Loucy (cell line): ENCODE data around the gene DES.

Experiments
- H2AFZ ChIP-seq: fragments of 200-600 bp; sonication (generic); 2 replicates; pipeline ENCODE4 v1.6.0; 2016; ENCODE audit warnings: antibody characterized with exemption, mild to moderate bottlenecking, low read length, moderate library complexity
- H3F3A ChIP-seq: fragments of 200-600 bp; 2 replicates; pipeline ENCODE4 v1.6.0; 2016; ENCODE audit warnings: antibody characterized with exemption, low read depth, mild to moderate bottlenecking
- H3K27me3 ChIP-seq: fragments of 200-600 bp; sonication (generic); 2 replicates; pipeline ENCODE4 v1.6.1; 2014; ENCODE audit warnings: low read length, mild to moderate bottlenecking; ENCODE audit not compliant: insufficient read depth, poor library complexity, severe bottlenecking
- H3K36me3 ChIP-seq: fragments of 200-600 bp; sonication (generic); 2 replicates; pipeline ENCODE4 v1.6.1; 2016; ENCODE audit warnings: low read length; ENCODE audit not compliant: insufficient read depth
- H3K4me1 ChIP-seq: fragments of 200-600 bp; sonication (generic); 2 replicates; pipeline ENCODE4 v1.5.1; 2014; ENCODE audit warnings: low read length, mild to moderate bottlenecking; ENCODE audit not compliant: insufficient read depth, poor library complexity, severe bottlenecking
- H3K4me2 ChIP-seq: fragments of 200-600 bp; sonication (generic); 2 replicates; pipeline ENCODE4 v1.6.0; 2014; ENCODE audit warnings: antibody characterized with exemption, low read length, low read depth, mild to moderate bottlenecking; ENCODE audit not compliant: poor library complexity, severe bottlenecking
- H3K4me3 ChIP-seq: fragments of 200-600 bp; sonication (generic); 2 replicates; pipeline ENCODE4 v1.5.1; 2014; ENCODE audit warnings: low read length, mild to moderate bottlenecking, mixed read lengths; ENCODE audit not compliant: poor library complexity, severe bottlenecking
- H3K79me2 ChIP-seq: fragments of 200-600 bp; sonication (generic); 2 replicates; pipeline ENCODE4 v1.6.1; 2014; ENCODE audit warnings: low read length; ENCODE audit not compliant: insufficient read depth
- H3K9ac ChIP-seq: fragments of 200-600 bp; sonication (generic); 2 replicates; pipeline ENCODE4 v1.6.0; 2014; ENCODE audit warnings: mild to moderate bottlenecking, low read depth, low read length, moderate library complexity; ENCODE audit not compliant: poor library complexity, severe bottlenecking
- H3K9me2 ChIP-seq: fragments of 200-600 bp; sonication (generic); replicated peaks from 2 replicates; pipeline ENCODE4 v1.6.1; 2016; ENCODE audit warnings: low read depth, low read length, mixed read lengths
- H3K9me3 ChIP-seq: fragments of 200-600 bp; sonication (generic); 2 replicates; pipeline ENCODE4 v1.6.1; 2014; ENCODE audit warnings: mild to moderate bottlenecking, antibody characterized with exemption, low read length, low read depth; ENCODE audit not compliant: insufficient read depth
- H4K20me1 ChIP-seq: fragments of 200-600 bp; sonication (generic); 2 replicates; pipeline ENCODE4 v1.6.0; 2014; ENCODE audit warnings: antibody characterized with exemption, low read length, mild to moderate bottlenecking; ENCODE audit not compliant: insufficient read depth, poor library complexity, severe bottlenecking
- CTCF ChIP-seq: fragments of 200-600 bp; sonication (generic); conservative IDR thresholded peaks from 2 replicates; pipeline ENCODE4 v1.5.1; 2014; ENCODE audit warnings: mild to moderate bottlenecking, antibody characterized with exemption, low read length
- EZH2phosphoT487 ChIP-seq: fragments of 200-600 bp; IDR thresholded peaks from 2 replicates; pipeline ENCODE4 v1.6.1; 2018; ENCODE audit warnings: antibody characterized with exemption, mild to moderate bottlenecking, moderate library complexity, borderline replicate concordance

Gene DES

GRCh38 chr2:219429958-219430606 is 11.9 kb downstream of the DES start:
- no peaks in the 10 kb centered on the region for H3F3A ChIP-seq
- no peak for TF ChIP-seq EZH2phosphoT487
- TF ChIP-seq CTCF, result no peak
- no peak overlapping the region for H3K4me2 ChIP-seq
- H2AFZ ChIP-seq, result no peak overlapping the region
- no peak overlapping the region for H3K9ac ChIP-seq
- H3K79me2 ChIP-seq, result no peaks in the 10 kb centered on the region
- H3K4me1 ChIP-seq, result no peaks in the 10 kb centered on the region
- no peaks in the 10 kb centered on the region for H3K9me3 ChIP-seq
- H3K36me3 ChIP-seq, result no peaks in the 10 kb centered on the region
- no peaks in the 10 kb centered on the region for H3K9me2 ChIP-seq
- no peaks in the 10 kb centered on the region for H3K27me3 ChIP-seq
- no peaks in the 10 kb centered on the region for H4K20me1 ChIP-seq
- no peak overlapping the region for H3K4me3 ChIP-seq

- no peaks in the 10 kb centered on the region for H3K4me1 ChIP-seq
- H3F3A ChIP-seq, result no peaks in the 10 kb centered on the region
- no peak overlapping the region for H3K9ac ChIP-seq
- no peak overlapping the region for H3K4me2 ChIP-seq
- H3K4me3 ChIP-seq, result no peak overlapping the region
- H3K9me3 ChIP-seq, result no peaks in the 10 kb centered on the region
- H3K9me2 ChIP-seq, result no peaks in the 10 kb centered on the region
- no peaks in the 10 kb centered on the region for H3K27me3 ChIP-seq
- no peaks in the 10 kb centered on the region for H3K79me2 ChIP-seq
- no peaks in the 10 kb centered on the region for H4K20me1 ChIP-seq
- no peak overlapping the region for H2AFZ ChIP-seq
- H3K36me3 ChIP-seq, result no peaks in the 10 kb centered on the region
- TF ChIP-seq EZH2phosphoT487 (no peak), CTCF (peak; percentile 40)
Observed at GRCh38 chr2:219430633-219431615, 12.7 kb downstream of the DES start.

GRCh38 chr2:219433666-219434467 is 15.7 kb downstream of the DES start:
- Histone ChIP-seq H3K4me3 (no peak overlapping the region), H4K20me1 (no peaks in the 10 kb centered on the region), H3K9me2 (no peaks in the 10 kb centered on the region), H3K79me2 (no peaks in the 10 kb centered on the region), H3K27me3 (no peaks in the 10 kb centered on the region), H3K4me1 (no peaks in the 10 kb centered on the region), H3K4me2 (no peak overlapping the region), H3K9me3 (no peaks in the 10 kb centered on the region), H3F3A (no peaks in the 10 kb centered on the region), H3K9ac (no peak overlapping the region), H2AFZ (no peak overlapping the region), H3K36me3 (no peaks in the 10 kb centered on the region)
- TF ChIP-seq CTCF, result peak; percentile 71
- TF ChIP-seq EZH2phosphoT487, result no peak
